Non-pigmented ciliary epithelial cell (primary cell): ENCODE measurements around the gene TOGARAM2.
"Not testable (repeated sequence)": the region's sequence is repeated elsewhere in the genome, so short reads cannot be mapped to it uniquely, and the experiment has no call there.

Source experiments
- DNase-seq: peaks from one replicate; pipeline ENCODE4 v3.0.0-alpha.2; 2010; ENCODE audit warnings: low read depth

The TOGARAM2 gene

GRCh38 chr2:28977176-28977875 lies 3.8 kb upstream of the TOGARAM2 start:
- DNase-seq, result no peak

GRCh38 chr2:28978001-28978400 lies 3.1 kb upstream of the TOGARAM2 start:
- not testable (repeated sequence) for DNase-seq

- DNase-seq, result no peak
Measured at GRCh38 chr2:28978606-28979005, 2.5 kb upstream of the TOGARAM2 start.

- DNase-seq, result no peak
Measured at GRCh38 chr2:28979041-28979440, 2.1 kb upstream of the TOGARAM2 start.

GRCh38 chr2:28979576-28980366 lies 1.3 kb upstream of the TOGARAM2 start:
- DNase-seq, result no peak

- DNase-seq, result no peak
Measured at GRCh38 chr2:28980368-28981015, 606 bp upstream of the TOGARAM2 start.

GRCh38 chr2:28981620-28982376 lies 700 bp downstream of the TOGARAM2 start:
- DNase-seq, result no peak

GRCh38 chr2:28982381-28982950 lies 1.4 kb downstream of the TOGARAM2 start:
- DNase-seq, result no peak

GRCh38 chr2:28986429-28986828 lies 5.3 kb downstream of the TOGARAM2 start:
- DNase-seq, result no peak

- no peak for DNase-seq
Measured at GRCh38 chr2:28989973-28990372, 8.9 kb downstream of the TOGARAM2 start.

- no peak for DNase-seq
Measured at GRCh38 chr2:28990445-28990844, 9.3 kb downstream of the TOGARAM2 start.

- DNase-seq, result no peak
Measured at GRCh38 chr2:28991021-28991420, 9.9 kb downstream of the TOGARAM2 start.

- DNase-seq, result no peak
Measured at GRCh38 chr2:28991460-28991859, 10.4 kb downstream of the TOGARAM2 start.

GRCh38 chr2:28993206-28993960 lies 12.3 kb downstream of the TOGARAM2 start:
- no peak for DNase-seq

- no peak for DNase-seq
Measured at GRCh38 chr2:28994074-28994473, 13.0 kb downstream of the TOGARAM2 start.

- no peak for DNase-seq
Measured at GRCh38 chr2:28994679-28995078, 13.6 kb downstream of the TOGARAM2 start.

GRCh38 chr2:28995765-28996750 lies 15.0 kb downstream of the TOGARAM2 start:
- DNase-seq, result no peak

GRCh38 chr2:28997237-28997846 lies 16.2 kb downstream of the TOGARAM2 start:
- DNase-seq, result no peak
